HG02623 (cell line): ENCODE measurements around the gene DDX11.
"Not testable (repeated sequence)": the region's sequence is repeated elsewhere in the genome, so short reads cannot be mapped to it uniquely, and the experiment has no call there.

Experiments used
- ATAC-seq: cut with Tn5 transposase; IDR thresholded peaks from one replicate; pipeline ENCODE4 v1.9.1; 2021; ENCODE audit warnings: moderate library complexity; ENCODE audit not compliant: unreplicated experiment

The DDX11 gene

GRCh38 chr12:31120392-31121008 lies 46.8 kb downstream of the DDX11 start:
- no peak for ATAC-seq

GRCh38 chr12:31121022-31121728 lies 47.5 kb downstream of the DDX11 start:
- ATAC-seq = not testable (repeated sequence)

GRCh38 chr12:31122481-31122880 lies 48.8 kb downstream of the DDX11 start:
- ATAC-seq = no peak

- ATAC-seq = not testable (repeated sequence)
These were observed 50.5 kb downstream of the DDX11 start for GRCh38 chr12:31124158-31124557.

GRCh38 chr12:31125171-31125570 lies 51.5 kb downstream of the DDX11 start:
- ATAC-seq = not testable (repeated sequence)

GRCh38 chr12:31127209-31127848 lies 53.7 kb downstream of the DDX11 start:
- not testable (repeated sequence) for ATAC-seq

GRCh38 chr12:31136581-31136980 lies 62.9 kb downstream of the DDX11 start:
- ATAC-seq = not testable (repeated sequence)

GRCh38 chr12:31144768-31145167 lies 71.1 kb downstream of the DDX11 start:
- ATAC-seq = not testable (repeated sequence)

GRCh38 chr12:31145296-31145695 lies 71.6 kb downstream of the DDX11 start:
- not testable (repeated sequence) for ATAC-seq

- not testable (repeated sequence) for ATAC-seq
These were observed 73.8 kb downstream of the DDX11 start for GRCh38 chr12:31147415-31147814.

GRCh38 chr12:31150766-31151165 lies 77.1 kb downstream of the DDX11 start:
- ATAC-seq = not testable (repeated sequence)
